ENCODE measurements around the gene ULBP3.
"Not testable (repeated sequence)": the region's sequence is repeated elsewhere in the genome, so short reads cannot be mapped to it uniquely, and the experiment has no call there.

ULBP3 gene

GRCh38 chr6:150015281-150016001 lies 53.5 kb downstream of the ULBP3 start:
- not testable (repeated sequence) for DNase-seq (ENCODE audit: low spot score)

- DNase-seq (ENCODE audit: low spot score) = not testable (repeated sequence)
Observed at GRCh38 chr6:150014623-150015280, 54.2 kb downstream of the ULBP3 start.

- not testable (repeated sequence) for DNase-seq (ENCODE audit: low spot score)
Observed at GRCh38 chr6:150013785-150014622, 54.9 kb downstream of the ULBP3 start.

GRCh38 chr6:150012846-150013784 lies 55.8 kb downstream of the ULBP3 start:
- DNase-seq (ENCODE audit: low spot score) = not testable (repeated sequence)

All from RKO (cell line).